Measurements from ENCODE around the gene CNTNAP1.

GRCh38 chr17:42679492-42680330, 2.6 kb upstream of the CNTNAP1 start:
- TF ChIP-seq CTCF (conservative IDR thresholded peaks at IDR 0.05; ENCODE audit: low read depth, low read length), result peak; percentile 73
- no peak for TF ChIP-seq EZH2 (IDR thresholded peaks at IDR 0.05; ENCODE audit: low read length, unreplicated experiment)
- TF ChIP-seq EZH2phosphoT487 (IDR thresholded peaks at IDR 0.05; ENCODE audit: borderline replicate concordance, low read length), result no peak

Measured in PC-3 (cell line).